KG1 (cell line): ENCODE measurements around the gene LRCH1.
A peak's percentile ranks its signal among the peaks of the same experiment; 100 is the strongest.
"Not testable (repeated sequence)": the region's sequence is repeated elsewhere in the genome, so short reads cannot be mapped to it uniquely, and the experiment has no call there.

Experiments used
- DNase-seq: peaks from one replicate; lab custom pipeline; 2025; lab: John Stamatoyannopoulos, UW

Gene LRCH1

DNA sequence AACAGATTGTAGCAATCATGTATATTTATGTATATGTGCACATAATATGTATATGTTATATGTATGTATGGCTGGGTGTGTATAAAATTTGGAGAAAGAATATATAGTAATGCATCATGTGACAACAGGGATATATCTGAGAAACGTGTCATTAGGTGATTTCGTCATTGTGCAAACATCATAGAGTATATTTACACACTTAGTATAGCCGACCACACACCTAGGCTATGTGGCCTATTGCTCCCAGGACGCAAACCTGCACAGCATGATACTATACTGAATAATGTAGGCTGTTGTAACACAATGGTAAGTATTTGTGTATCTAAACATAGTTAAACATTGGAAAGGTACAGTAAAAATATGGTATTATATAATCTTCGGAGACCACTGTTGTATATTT is 200.2 kb downstream of the LRCH1 start:
- DNase-seq: no peak

DNA sequence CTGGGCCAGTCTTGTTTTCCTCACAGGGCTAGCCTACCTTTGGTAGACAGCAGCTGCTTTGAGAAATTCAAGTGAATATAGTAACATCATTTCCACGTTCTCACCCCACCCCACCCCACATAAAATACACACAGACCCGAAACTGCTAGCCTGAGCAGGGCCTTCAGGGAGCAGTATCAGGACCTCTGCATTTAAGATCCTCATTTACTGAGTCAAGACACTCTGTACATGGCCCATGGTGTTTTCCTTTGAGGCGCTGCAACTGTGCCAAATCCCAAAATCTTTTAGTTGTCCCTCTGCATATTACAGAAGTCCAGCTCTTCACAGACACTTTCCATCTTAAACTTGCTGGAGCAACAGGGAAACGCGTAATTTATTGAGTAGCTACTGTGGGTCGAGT is 200.9 kb downstream of the LRCH1 start:
- DNase-seq: no peak

GRCh38 chr13:46754812-46755211 is 201.8 kb downstream of the LRCH1 start:
- DNase-seq: no peak

DNA sequence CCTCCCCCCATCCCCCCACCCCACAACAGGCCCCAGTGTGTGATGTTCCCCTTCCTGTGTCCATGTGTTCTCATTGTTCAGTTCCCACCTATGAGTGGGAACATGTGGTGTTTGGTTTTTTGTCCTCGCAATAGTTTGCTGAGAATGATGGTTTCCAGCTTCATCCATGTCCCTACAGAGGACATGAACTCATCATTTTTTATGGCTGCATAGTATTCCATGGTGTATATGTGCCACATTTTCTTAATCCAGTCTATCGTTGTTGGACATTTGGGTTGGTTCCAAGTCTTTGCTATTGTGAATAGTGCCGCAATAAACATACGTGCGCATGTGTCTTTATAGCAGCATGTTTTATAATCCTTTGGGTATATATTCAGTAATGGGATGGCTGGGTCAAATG is 202.5 kb downstream of the LRCH1 start:
- DNase-seq: not testable (repeated sequence)

GRCh38 chr13:46756977-46757376 is 204.0 kb downstream of the LRCH1 start:
- DNase-seq: no peak

- DNase-seq: no peak
These were observed 204.7 kb downstream of the LRCH1 start for GRCh38 chr13:46757640-46758039.

DNA sequence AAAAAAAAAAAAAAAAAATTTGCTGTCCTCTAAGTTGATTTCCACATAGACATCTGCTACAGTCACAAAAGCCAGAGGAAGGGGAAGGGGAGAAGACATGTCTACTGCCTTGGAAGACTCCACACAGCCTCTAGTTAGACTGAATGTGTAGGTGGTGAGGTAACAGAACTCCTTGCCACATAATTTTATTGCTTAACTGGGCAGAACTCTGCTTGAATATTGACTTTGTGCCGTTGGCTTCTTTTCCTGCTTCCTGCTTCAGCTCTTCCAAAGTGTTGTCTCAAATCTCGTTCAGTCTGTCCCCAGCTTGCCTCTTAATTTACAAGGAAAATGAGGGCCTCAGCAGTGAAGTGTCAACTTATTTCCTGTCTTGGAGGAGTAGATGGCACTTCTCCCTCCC is 206.9 kb downstream of the LRCH1 start:
- DNase-seq: no peak

DNA sequence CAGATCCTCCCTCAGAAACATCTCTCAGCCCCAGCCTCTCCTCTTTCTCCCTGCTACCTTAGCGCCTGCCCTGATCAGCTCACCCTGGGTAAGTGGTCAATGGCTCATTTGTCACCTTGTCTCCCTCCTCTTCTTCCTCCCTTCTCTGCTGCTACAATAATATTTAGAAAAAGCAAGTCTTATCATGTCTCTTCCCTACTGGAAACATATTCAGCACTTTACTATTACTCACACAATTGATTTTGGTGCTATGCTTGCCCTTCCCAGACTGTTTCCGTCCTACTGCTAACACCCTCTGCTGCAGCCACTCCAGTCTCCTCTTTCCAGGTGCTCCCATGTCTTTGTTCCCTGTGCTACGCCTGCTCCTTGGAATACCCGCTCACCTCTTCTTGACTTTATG is 208.2 kb downstream of the LRCH1 start:
- DNase-seq: no peak

- no peak for DNase-seq
These were observed 208.9 kb downstream of the LRCH1 start for GRCh38 chr13:46761866-46762265.

DNA sequence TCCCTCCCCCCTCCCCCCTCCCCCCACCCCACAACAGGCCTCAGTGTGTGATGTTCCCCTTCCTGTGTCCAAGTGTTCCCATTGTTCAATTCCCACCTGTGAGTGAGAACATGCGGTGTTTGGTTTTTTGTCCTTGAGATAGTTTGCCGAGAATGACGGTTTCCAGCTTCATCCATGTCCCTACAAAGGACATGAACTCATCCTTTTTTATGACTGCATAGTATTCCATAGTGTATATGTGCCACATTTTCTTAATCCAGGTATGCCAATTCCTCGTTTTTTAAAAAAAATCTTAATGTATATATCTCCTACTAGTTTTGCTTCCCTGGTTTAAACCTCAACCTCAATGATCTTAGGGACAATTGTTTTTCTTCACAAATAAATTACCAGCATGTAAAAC is 217.0 kb downstream of the LRCH1 start:
- DNase-seq: not testable (repeated sequence)

GRCh38 chr13:46771693-46772092 is 218.7 kb downstream of the LRCH1 start:
- no peak for DNase-seq

DNA sequence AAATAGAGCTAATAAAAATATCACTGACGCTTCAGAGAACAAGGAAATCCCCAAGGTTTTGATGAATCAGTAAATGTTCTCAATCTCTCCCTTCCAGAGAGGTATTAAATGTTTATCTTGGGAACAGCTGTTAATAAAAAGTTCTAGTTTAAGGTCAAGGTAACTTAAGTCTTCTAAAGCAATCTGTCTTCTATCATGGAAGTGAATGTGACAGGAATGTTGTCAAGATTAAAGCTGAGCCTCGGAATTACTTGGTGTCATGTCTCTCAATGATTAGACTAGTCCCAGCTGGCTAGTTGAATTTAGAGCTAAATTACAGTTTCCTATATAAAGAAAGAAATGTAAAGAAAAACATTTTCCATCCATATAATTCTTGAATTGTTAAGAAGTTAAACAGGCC is 220.6 kb downstream of the LRCH1 start:
- DNase-seq: no peak

- DNase-seq: no peak
These were observed 222.6 kb downstream of the LRCH1 start for GRCh38 chr13:46775385-46776107.

GRCh38 chr13:46778095-46778494 is 225.1 kb downstream of the LRCH1 start:
- no peak for DNase-seq

DNA sequence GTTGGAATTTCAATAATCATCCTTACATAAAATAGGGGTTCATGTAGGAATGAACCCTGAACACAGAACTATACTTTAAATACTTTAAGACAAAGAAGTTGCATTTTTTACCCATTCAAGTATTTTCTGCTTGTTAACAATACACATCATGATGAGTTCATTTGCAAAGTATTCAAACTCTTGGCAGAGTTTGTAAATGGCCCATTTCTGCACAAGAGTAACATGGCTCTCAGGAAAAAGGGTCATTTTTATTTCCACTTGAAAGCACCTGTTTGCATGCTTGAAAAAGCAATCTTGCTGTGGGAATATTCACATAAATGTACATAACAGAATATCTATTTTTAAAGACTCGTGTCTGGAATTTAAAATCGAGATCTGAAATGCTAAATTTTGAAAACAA is 225.9 kb downstream of the LRCH1 start:
- no peak for DNase-seq

DNA sequence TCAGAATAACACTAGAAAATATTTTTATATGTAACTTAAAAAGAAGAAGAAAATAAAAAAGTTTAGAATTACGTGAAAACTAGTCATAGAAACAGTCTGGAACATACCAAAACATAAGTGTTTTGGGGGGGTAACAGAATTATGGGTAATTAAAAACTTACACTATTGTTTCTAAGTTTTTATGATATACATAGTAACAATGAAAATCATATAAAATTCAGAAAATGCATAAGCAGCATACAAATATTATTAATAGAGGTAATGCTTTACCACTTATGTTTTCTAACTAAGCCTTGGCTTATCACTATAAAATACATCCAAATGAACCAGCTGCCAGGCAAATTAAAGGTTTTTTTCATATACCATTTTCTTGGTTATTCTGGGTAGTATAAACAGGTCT is 229.1 kb downstream of the LRCH1 start:
- no peak for DNase-seq

- no peak for DNase-seq
These were observed 229.7 kb downstream of the LRCH1 start for GRCh38 chr13:46782691-46783090.

- no peak for DNase-seq
These were observed 230.5 kb downstream of the LRCH1 start for GRCh38 chr13:46783504-46783903.

- DNase-seq: no peak
These were observed 242.4 kb downstream of the LRCH1 start for GRCh38 chr13:46795321-46795720.

GRCh38 chr13:46796129-46796514 is 243.2 kb downstream of the LRCH1 start:
- no peak for DNase-seq

DNA sequence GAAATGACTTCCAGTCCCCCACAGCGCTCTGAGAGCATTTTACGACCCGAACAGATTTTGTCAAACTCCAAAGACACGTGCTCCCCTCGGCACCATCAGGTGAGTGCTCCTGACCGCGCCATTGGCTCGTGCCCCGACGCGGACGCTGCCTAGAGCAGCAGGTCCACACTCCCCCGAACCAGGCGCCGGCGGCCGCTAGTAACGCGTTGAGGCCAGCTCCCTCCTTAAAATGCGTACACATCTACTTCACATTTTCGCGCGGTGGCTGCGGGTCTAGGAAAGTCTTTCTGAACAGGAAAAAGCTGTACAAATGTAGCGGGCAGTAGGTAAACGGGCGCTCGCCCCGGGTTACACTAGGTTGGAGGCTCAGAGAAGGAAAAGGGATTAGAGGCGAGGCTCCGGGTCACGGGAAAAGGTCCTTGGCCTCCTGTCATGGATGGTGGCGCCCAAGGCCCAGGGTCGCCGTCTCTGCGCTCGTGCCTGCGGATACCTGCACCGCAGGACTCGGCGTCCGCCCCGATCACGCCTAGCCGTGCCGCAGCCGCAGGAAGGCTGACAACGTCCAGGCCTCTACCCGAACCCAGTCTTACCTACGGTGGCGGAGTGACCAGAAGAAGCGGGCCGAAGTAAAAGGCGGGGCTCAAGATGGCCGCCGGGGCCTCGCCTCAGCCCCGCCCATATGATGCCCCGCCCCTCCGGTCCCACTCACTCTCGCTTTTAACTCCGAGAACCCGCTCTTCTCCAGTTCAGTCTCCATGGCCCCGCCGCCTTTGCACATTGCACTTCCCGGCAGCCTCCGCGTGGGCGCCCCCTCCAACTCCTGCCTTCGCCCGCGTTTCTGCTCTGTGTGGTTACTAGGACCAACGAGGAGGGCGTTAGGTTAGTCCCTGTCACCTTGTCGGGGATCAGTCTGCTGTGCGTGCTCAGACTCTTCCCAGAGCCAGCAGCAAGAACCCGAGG is 243.8 kb downstream of the LRCH1 start, which contains the start of gene ESD:
ESD (minus strand) TSS at position 647 of the 960 bp plus-strand sequence. CDS start 5,748 bp downstream, outside the sequence.
- peak; percentile 85 for DNase-seq

DNA sequence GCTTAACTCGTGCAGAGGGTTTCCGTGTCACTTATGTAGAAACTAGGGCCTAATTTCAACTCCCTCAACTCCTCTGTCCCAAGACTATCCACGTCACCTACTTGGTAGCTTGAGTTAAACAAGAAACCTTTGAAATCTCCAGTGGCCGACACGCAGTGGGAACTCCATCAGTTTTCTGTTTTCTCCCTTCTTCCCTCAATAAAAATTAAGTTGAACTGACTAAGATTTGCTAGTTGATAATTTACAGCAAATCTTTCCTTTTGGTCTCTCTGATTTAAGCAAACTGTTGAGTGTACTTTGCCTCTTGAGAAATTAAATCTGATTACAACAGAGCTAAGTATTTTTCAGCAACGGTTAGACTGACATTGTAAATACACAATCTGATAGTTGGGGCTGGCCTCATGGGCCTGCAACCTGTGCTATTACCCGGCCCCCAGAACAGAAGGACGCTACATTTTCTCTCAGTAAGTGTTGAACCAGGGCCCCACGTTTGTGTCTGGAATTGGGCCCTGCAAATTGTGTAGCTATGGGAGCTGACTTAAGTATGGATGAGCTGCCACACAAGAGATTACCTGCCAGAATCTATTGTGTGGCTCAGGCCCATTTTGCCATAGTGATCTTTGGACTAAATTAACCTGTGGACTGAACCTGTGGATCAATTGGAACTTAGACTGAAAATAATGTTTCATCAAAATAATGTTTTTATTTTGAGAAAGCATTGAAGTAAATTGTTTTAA is 244.7 kb downstream of the LRCH1 start:
- DNase-seq: no peak
